Measurements from ENCODE around the gene GLIS1.

The GLIS1 gene

GRCh38 chr1:53636621-53637171, 102.3 kb downstream of the GLIS1 start:
- no peak for DNase-seq (ENCODE audit: low spot score)

GRCh38 chr1:53634571-53634979, 104.4 kb downstream of the GLIS1 start:
- DNase-seq (ENCODE audit: low spot score) = no peak

GRCh38 chr1:53633073-53633704, 105.8 kb downstream of the GLIS1 start:
- no peak for DNase-seq (ENCODE audit: low spot score)

DNA sequence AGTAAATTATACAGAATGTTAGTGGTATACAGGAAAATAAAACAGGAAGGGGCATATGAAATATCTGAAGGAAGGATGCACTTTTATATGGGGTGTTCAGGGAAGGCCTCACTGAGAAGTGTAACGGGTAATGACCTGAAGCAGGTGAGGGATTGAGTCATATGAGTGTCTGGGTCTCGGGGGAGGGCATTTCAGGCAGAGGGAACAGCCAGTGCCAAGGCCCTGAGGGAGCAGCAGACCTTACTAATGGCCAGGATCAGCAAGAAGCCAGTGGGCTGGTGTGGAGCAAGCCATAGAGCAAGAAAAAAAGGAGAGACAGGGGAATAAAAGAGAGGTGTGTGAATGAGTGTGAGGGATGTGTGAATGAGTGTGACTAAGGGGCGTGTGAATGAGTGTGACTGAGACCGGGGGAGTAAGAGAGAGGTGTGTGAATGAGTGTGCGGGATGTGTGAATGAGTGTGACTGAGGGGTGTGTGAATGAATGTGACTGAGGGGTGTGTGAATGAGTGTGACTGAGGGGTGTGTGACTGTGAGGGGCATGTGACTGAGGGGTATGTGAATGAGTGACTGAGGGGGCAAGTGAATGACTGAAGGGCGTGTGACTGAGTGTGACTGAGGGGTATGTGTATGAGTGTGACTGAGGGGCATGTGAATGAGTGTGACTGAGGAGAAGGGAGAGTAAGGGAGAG, 107.2 kb downstream of the GLIS1 start:
- no peak for DNase-seq (ENCODE audit: low spot score)

- DNase-seq (ENCODE audit: low spot score) = peak; percentile 3
These were observed 109.8 kb downstream of the GLIS1 start for GRCh38 chr1:53629101-53629691.

- DNase-seq (ENCODE audit: low spot score) = peak; percentile 2
These were observed 110.5 kb downstream of the GLIS1 start for GRCh38 chr1:53628286-53628955.

DNA sequence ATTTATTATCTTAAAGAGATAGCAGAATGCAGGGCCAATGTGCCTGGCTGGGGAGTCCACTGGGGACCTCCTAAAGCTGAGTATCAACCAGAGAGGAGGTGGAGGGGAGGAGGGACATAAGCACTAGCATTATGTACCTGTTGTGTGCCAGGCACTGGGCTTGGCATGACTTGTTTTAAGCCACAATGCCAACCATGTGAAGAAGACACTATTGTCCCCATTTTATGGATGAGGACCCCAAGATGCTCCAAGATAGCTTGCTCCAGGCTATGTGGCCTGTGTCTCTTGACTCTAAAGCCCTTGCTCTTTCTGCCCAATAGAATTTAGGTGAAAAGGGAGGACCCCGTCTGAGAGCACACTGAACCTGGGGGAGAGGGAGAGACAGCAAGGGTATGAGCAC, 111.3 kb downstream of the GLIS1 start:
- DNase-seq (ENCODE audit: low spot score) = no peak

- DNase-seq (ENCODE audit: low spot score) = no peak
These were observed 111.9 kb downstream of the GLIS1 start for GRCh38 chr1:53627031-53627430.

GRCh38 chr1:53626616-53627015, 112.3 kb downstream of the GLIS1 start:
- no peak for DNase-seq (ENCODE audit: low spot score)

DNA sequence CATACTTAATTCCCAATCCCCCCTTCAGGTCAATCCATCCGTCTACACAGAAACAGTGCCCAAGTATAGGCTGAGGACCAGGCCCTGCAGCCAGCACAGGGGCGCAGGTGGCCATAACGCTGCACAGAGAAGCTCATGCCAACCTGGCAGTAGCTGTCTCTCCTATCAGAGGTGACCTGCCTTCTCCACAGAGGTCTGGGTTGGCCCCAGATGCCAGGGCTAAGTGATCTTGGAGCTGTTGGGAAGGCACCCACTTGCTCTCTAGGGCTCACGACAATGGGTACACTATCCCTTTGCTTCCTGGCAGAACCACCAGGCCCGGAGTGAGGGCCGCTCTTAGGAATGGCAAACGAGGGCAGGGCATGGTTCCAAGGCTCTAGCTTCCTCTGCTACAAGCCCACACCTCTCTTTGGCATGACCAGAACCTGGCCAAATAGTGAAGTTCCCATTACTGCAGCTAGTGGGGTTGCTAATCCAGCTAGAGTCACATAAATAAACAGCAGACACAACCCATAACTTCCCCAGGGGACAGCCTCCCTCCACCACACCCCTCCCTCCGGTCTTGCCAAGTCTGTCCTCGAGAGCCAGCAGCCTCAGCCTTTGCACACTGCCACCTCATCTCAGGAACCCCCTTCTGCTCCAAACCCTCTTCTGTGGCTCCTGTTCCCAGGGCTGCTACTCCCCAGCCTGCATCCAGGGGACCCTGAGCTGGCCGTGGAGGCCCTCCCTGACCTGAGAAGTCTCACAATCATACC, 113.0 kb downstream of the GLIS1 start:
- DNase-seq (ENCODE audit: low spot score) = no peak

GRCh38 chr1:53625049-53625448, 113.9 kb downstream of the GLIS1 start:
- DNase-seq (ENCODE audit: low spot score) = peak; percentile 69

GRCh38 chr1:53622531-53622930, 116.4 kb downstream of the GLIS1 start:
- no peak for DNase-seq (ENCODE audit: low spot score)

DNA sequence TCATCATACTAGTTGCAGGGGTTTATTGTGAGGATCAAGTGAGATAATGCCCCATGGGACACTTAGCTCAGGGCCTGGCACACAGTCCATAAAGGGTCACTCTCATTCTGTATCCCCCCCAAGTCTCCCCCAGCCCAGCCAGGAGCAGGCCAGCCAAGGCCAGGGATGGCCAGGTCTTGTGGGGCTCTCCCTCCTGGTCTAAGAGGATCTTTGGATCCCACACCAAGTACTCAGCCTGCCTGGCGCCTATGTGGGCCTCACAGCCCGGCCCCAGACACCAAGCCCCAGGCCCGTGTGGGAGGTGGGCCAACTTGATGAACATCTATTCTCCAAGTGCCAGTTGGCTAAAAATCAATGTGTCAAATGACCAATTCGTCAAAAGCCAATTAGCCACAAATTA, 117.8 kb downstream of the GLIS1 start:
- DNase-seq (ENCODE audit: low spot score) = no peak

GRCh38 chr1:53620061-53620855, 118.7 kb downstream of the GLIS1 start:
- no peak for DNase-seq (ENCODE audit: low spot score)

DNA sequence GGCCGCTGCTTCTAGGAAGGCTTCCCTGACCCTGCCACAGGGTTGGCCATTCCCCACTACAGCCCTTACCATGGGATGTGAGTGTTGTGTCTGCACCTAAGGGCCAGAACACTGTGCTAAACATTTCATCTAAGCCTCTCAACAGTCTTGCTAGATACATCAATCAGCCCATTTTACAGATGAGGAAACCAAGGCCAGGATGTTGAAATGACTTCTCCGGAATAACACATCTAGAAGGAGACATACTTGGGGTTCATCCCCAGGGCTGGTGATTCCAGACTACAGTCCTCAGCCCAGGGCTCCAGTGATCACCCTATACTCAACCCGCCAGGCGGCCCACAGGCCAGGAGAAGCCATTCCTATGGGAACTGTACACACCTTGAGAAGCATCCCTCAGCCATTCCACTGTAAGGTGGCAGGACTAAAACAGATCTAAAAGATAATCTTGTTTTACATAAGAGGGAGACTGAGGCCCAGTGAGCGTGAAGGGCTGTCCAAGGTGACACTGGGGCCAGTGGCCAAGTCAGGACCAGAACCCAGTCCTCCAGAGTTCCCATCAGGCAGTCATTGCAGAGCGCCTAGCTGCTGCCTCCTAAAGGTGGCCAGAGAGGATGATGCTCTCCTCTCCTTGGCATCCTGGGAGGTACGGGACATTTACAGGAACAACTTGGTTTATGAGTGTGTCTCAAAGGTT, 119.5 kb downstream of the GLIS1 start:
- DNase-seq (ENCODE audit: low spot score) = no peak

DNA sequence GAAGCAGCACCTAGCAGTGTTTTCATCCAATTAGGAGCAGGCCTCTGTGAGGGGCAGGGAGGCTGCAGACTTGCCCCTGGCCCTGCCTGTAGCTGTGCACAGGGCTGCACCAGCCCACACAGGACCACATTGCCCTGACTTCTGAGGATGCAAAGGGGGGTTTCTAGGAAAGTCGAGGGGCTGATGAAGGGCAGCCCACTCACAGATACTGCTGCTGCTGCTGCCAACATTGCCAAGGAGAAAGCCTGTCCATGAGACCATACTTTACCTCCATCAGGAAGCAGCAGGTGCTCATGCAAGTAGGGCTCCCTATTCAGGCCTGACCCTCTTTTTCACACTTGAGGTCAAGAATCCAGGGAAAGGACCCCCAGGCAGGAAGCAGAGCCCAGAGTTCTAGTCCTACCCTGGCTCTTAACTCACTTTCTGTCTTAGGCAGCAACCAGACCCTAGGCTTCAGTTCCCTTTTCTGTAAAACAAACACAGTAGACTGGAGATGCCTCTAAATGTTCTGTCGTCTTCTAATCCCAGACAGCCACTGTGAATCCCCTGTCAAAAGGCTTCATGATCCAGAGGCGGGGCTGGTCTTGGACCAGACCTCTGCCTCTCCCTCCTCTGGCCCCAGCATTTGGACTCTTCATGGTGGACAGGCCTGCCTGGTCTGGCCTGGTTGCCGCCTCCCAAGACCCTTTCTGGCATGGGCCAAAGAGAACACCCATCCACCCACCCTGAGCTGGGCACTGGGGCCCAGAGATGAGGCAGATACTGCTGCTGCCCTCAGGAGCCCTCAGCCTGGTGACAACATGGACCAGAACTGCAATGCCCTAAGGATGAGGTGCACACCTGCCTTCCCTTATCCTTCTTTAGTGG, 120.2 kb downstream of the GLIS1 start:
- no peak for DNase-seq (ENCODE audit: low spot score)

GRCh38 chr1:53617851-53618499, 121.0 kb downstream of the GLIS1 start:
- DNase-seq (ENCODE audit: low spot score) = no peak

- no peak for DNase-seq (ENCODE audit: low spot score)
These were observed 121.6 kb downstream of the GLIS1 start for GRCh38 chr1:53617382-53617781.

DNA sequence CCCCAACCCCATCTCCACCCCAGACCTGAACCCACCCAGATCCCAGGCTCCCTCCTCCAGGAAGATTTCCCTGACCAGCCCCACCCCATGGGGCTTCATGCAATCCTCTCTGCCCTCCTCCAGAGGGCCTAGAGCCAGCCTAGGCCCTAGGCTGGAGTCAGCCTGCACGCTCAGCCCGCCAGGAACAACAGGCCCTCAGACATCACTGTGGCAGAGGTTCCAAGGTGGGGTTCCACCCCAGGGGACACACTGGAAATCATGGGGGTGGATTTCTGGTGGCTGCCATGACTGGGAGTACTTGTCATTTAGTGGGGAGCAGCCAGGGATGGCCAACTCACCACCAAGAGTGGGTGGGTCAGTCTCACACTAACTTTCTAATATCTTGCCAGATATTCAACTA, 122.0 kb downstream of the GLIS1 start:
- DNase-seq (ENCODE audit: low spot score) = no peak
